Hepatocyte (in vitro differentiated cells): ENCODE results near the gene OR10K1. TPM values are rescaled to one million over a fixed set of nuclear protein-coding genes. Genes with fewer than 3 reads are reported as not detected.

ENCODE experiments used
- DNase-seq: peaks from one replicate; pipeline ENCODE4 v3.0.0-alpha.2; 2016; ENCODE audit warnings: low spot score
- H2AFZ ChIP-seq: fragments of 200-600 bp; sonication (generic); 2 replicates; pipeline ENCODE4 v1.6.0; 2016; ENCODE audit warnings: antibody characterized with exemption, mild to moderate bottlenecking
- H3K27ac ChIP-seq: fragments of 200-600 bp; sonication (generic); 2 replicates; pipeline ENCODE4 v1.5.1; 2016; ENCODE audit warnings: mild to moderate bottlenecking
- H3K27me3 ChIP-seq: fragments of 200-600 bp; sonication (generic); 2 replicates; pipeline ENCODE4 v1.6.1; 2016
- H3K36me3 ChIP-seq: fragments of 200-600 bp; sonication (generic); replicated peaks from 2 replicates; pipeline ENCODE4 v1.5.1; 2016; ENCODE audit warnings: low read depth; ENCODE audit not compliant: insufficient read depth
- H3K4me1 ChIP-seq: fragments of 200-600 bp; sonication (generic); 2 replicates; pipeline ENCODE4 v1.5.1; 2016; ENCODE audit warnings: mild to moderate bottlenecking, moderate library complexity; ENCODE audit not compliant: insufficient read depth
- H3K4me2 ChIP-seq: fragments of 200-600 bp; sonication (generic); 2 replicates; pipeline ENCODE4 v1.6.0; 2016
- H3K4me3 ChIP-seq: fragments of 200-600 bp; sonication (generic); 2 replicates; pipeline ENCODE4 v1.5.1; 2016; ENCODE audit warnings: mild to moderate bottlenecking
- H3K79me2 ChIP-seq: fragments of 200-600 bp; sonication (generic); 2 replicates; pipeline ENCODE4 v1.6.0; 2017; ENCODE audit warnings: mild to moderate bottlenecking
- H3K9me2 ChIP-seq: fragments of 200-600 bp; sonication (generic); replicated peaks from 2 replicates; pipeline ENCODE4 v1.6.0; 2017; ENCODE audit warnings: mild to moderate bottlenecking; ENCODE audit not compliant: insufficient read depth
- H3K9me3 ChIP-seq: fragments of 200-600 bp; sonication (generic); 2 replicates; pipeline ENCODE4 v1.5.1; 2016; ENCODE audit warnings: low read depth, mild to moderate bottlenecking
- H4K20me1 ChIP-seq: fragments of 200-600 bp; sonication (generic); 2 replicates; pipeline ENCODE4 v1.6.0; 2016; ENCODE audit warnings: mild to moderate bottlenecking; ENCODE audit not compliant: insufficient read depth, poor library complexity, severe bottlenecking
- CTCF ChIP-seq: fragments of 200-600 bp; sonication (generic); IDR thresholded peaks from 2 replicates; pipeline ENCODE4 v1.5.1; 2016; ENCODE audit warnings: antibody characterized with exemption, mild to moderate bottlenecking; ENCODE audit not compliant: poor library complexity
- EZH2 ChIP-seq: fragments of 200-600 bp; sonication (generic); IDR thresholded peaks from 2 replicates; pipeline ENCODE4 v1.6.1; 2016; ENCODE audit warnings: antibody characterized with exemption, mild to moderate bottlenecking, borderline replicate concordance
- EZH2phosphoT487 ChIP-seq: fragments of 200-600 bp; sonication (generic); IDR thresholded peaks from one replicate; pipeline ENCODE4 v1.6.1; 2018; ENCODE audit warnings: antibody characterized with exemption, mild to moderate bottlenecking, low read depth, moderate library complexity; ENCODE audit not compliant: unreplicated experiment, severe bottlenecking
- WGBS: methylation state at CpG from one replicate; pipeline ENCODE4 v1.1.6; 2016; ENCODE audit warnings: low lambda C conversion rate; ENCODE audit errors: missing lambda C conversion rate; 5-methylcytosine and 5-hydroxymethylcytosine counted together
- polyA plus RNA-seq: library from polyadenylated mRNA; unstranded; fragments of >200 nt; fragmentation: Nextera tagmentation; extraction: Ambion mirVana; gene quantifications from 2 replicates; pipeline ENCODE4 v1.2.1, GENCODE V29; 2016
- total RNA-seq: library from RNA; depleted of rRNA; stranded (reverse); fragments of >200 nt; gene quantifications from 2 replicates; pipeline ENCODE4 v1.2.3, GENCODE V29; 2014

The OR10K1 gene
- total and polyA plus RNA-seq, 2 experiments from 2014 or later: not detected

- no peaks in the 10 kb centered on the region for H3K9me2 ChIP-seq
- H3K9me3 ChIP-seq: no peaks in the 10 kb centered on the region
- no peak within 1 kb of the TSS for H3K4me3 ChIP-seq
- no peak for DNase-seq
- H3K27me3 ChIP-seq: no peaks in the 10 kb centered on the region
- no peaks in the 10 kb centered on the region for H3K36me3 ChIP-seq
- no peak for TF ChIP-seq EZH2phosphoT487
- no peak for TF ChIP-seq CTCF
- no peak for TF ChIP-seq EZH2
- H2AFZ ChIP-seq: no peak within 1 kb of the TSS
- no peaks in the 10 kb centered on the region for H3K4me1 ChIP-seq
- no peak within 1 kb of the TSS for H3K4me2 ChIP-seq
- H3K79me2 ChIP-seq: no peaks in the 10 kb centered on the region
- no peaks in the 10 kb centered on the region for H4K20me1 ChIP-seq
- no peak within 1 kb of the TSS for H3K27ac ChIP-seq
These were observed 10.3 kb downstream of the OR10K1 start, which contains the start of gene OR10R2 for GRCh38 chr1:158471920-158472319. Gene OR10R2, plus strand, starts transcription at chr1:158472220. Its CDS starts 106 bp downstream, at chr1:158472326.

GRCh38 chr1:158485455-158485854, 23.8 kb downstream of the OR10K1 start:
- no peak for DNase-seq
- Histone ChIP-seq H3K9me2 (no peaks in the 10 kb centered on the region), H3K4me1 (no peaks in the 10 kb centered on the region), H3K27me3 (no peaks in the 10 kb centered on the region), H3K4me2 (no peak overlapping the region), H3K79me2 (no peaks in the 10 kb centered on the region), H3K4me3 (no peak overlapping the region), H4K20me1 (no peaks in the 10 kb centered on the region), H3K36me3 (no peaks in the 10 kb centered on the region), H3K27ac (no peak overlapping the region), H2AFZ (no peak overlapping the region), H3K9me3 (no peaks in the 10 kb centered on the region)
- TF ChIP-seq EZH2phosphoT487 (no peak), CTCF (no peak), EZH2 (no peak)
- WGBS: 70% methylated on average over 2 of the region's 2 CpGs

- 90% methylated on average over 3 of the region's 3 CpGs for WGBS
- TF ChIP-seq EZH2: no peak
- TF ChIP-seq EZH2phosphoT487: no peak
- TF ChIP-seq CTCF: no peak
- Histone ChIP-seq H3K4me1 (no peaks in the 10 kb centered on the region), H3K4me2 (no peak overlapping the region), H3K27me3 (no peaks in the 10 kb centered on the region), H3K36me3 (no peaks in the 10 kb centered on the region), H3K27ac (no peak overlapping the region), H3K79me2 (no peaks in the 10 kb centered on the region), H3K9me2 (no peaks in the 10 kb centered on the region), H2AFZ (no peak overlapping the region), H3K4me3 (no peak overlapping the region), H3K9me3 (no peaks in the 10 kb centered on the region), H4K20me1 (no peaks in the 10 kb centered on the region)
- no peak for DNase-seq
These were observed 29.7 kb downstream of the OR10K1 start for GRCh38 chr1:158491316-158491715.

DNA sequence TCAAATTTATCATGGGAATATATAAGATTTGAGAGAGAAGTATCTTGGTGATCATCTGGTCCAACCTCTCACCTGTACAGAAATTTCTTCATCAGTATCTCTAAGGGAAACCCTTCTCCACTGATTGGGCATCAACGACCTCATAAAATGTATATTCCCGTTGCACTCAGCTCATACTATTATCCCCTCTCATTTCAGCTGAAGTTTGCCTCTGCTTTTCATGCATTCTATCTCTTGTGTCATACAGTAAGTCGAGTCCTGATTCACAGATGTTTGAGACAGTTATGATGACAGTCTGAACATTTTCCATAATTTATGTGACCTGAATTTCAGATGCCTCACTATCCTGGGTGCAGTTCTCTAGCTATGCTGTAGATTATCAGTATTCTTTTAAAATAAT, 31.4 kb downstream of the OR10K1 start:
- Histone ChIP-seq H3K4me2 (no peak overlapping the region), H3K79me2 (no peaks in the 10 kb centered on the region), H3K27me3 (no peaks in the 10 kb centered on the region), H2AFZ (no peak overlapping the region), H3K36me3 (no peaks in the 10 kb centered on the region), H3K4me3 (no peak overlapping the region), H3K9me3 (no peaks in the 10 kb centered on the region), H3K9me2 (no peaks in the 10 kb centered on the region), H3K4me1 (no peaks in the 10 kb centered on the region), H4K20me1 (no peaks in the 10 kb centered on the region), H3K27ac (no peak overlapping the region)
- TF ChIP-seq CTCF (no peak), EZH2phosphoT487 (no peak), EZH2 (no peak)
- 80% methylated on average over 3 of the region's 3 CpGs for WGBS
- no peak for DNase-seq
